H1 (cell line): Measurements from ENCODE around the gene DCAF4. TPM values are rescaled to one million over a fixed set of nuclear protein-coding genes. Genes with fewer than 3 reads are reported as not detected.
A peak's percentile ranks its signal among the peaks of the same experiment; 100 is the strongest.

Experiments
- CTCF ChIA-PET: fragments of 300-600 bp; sonication (Branson Sonifier 250); formaldehyde crosslinking; loops from one replicate; lab custom pipeline; 2021; ENCODE audit not compliant: partially characterized antibody; lab: Charles Lee
- POLR2A ChIA-PET: fragments of 300-600 bp; sonication (Branson Sonifier 250); formaldehyde crosslinking; loops from one replicate; lab custom pipeline; 2021; ENCODE audit warnings: inconsistent platforms; ENCODE audit not compliant: partially characterized antibody; lab: Charles Lee
- DNase-seq, 2 experiments: peaks; one replicate each; pipeline versions ENCODE4 v3.0.0 to v3.0.0-alpha.2; 2010 to 2022; ENCODE audit warnings: low spot score in 2 of 2, low read depth in 1 of 2, mixed read lengths in 1 of 2
- FAIRE-seq: peaks from 2 replicates; lab custom pipeline; 2011; peaks lifted over from hg19 to GRCh38; lab: Jason Lieb, UNC
- H2AFZ ChIP-seq: 2 replicates; pipeline ENCODE4 v1.8.1; 2012; ENCODE audit warnings: low read length, inconsistent platforms
- H2AK5ac ChIP-seq: 2 replicates; pipeline ENCODE4 v1.6.1; 2013; ENCODE audit warnings: low read depth, low read length
- H2BK120ac ChIP-seq: replicated peaks from 2 replicates; pipeline ENCODE3; 2013; ENCODE audit warnings: low read depth, low read length, inconsistent platforms
- H2BK12ac ChIP-seq: 2 replicates; pipeline ENCODE4 v1.6.1; 2013; ENCODE audit warnings: low read depth, low read length
- H2BK15ac ChIP-seq: 2 replicates; pipeline ENCODE4 v1.6.1; 2013; ENCODE audit warnings: low read length
- H2BK20ac ChIP-seq: 2 replicates; pipeline ENCODE4 v1.6.1; 2013; ENCODE audit warnings: low read length
- H2BK5ac ChIP-seq: 2 replicates; pipeline ENCODE4 v1.6.1; 2013; ENCODE audit warnings: low read depth, low read length
- H3K14ac ChIP-seq: 2 replicates; pipeline ENCODE4 v1.6.1; 2013; ENCODE audit warnings: inconsistent platforms; ENCODE audit not compliant: insufficient read length
- H3K18ac ChIP-seq: 2 replicates; pipeline ENCODE4 v1.6.1; 2013; ENCODE audit warnings: low read length; ENCODE audit errors: extremely low read depth
- H3K23ac ChIP-seq: 2 replicates; pipeline ENCODE4 v1.6.1; 2013; ENCODE audit warnings: inconsistent platforms; ENCODE audit not compliant: insufficient read length
- H3K23me2 ChIP-seq: 2 replicates; pipeline ENCODE4 v1.6.1; 2013; ENCODE audit warnings: low read depth, low read length
- H3K27ac ChIP-seq: 2 replicates; pipeline ENCODE4 v1.6.1; 2011; ENCODE audit warnings: low read depth, low read length, inconsistent platforms
- H3K27me3 ChIP-seq, 4 experiments: replicated peaks in 1 of 4; 1 replicate in 1 of 4; 2 replicates in 3 of 4; pipeline versions ENCODE4 v1.6.1 to v1.8.1; 2011 to 2013; ENCODE audit warnings: low read length in 3 of 4, mild to moderate bottlenecking in 3 of 4, inconsistent platforms in 2 of 4, mixed read lengths in 2 of 4, moderate library complexity in 1 of 4; ENCODE audit not compliant: control insufficient read depth in 3 of 4, insufficient read depth in 3 of 4; ENCODE audit errors: extremely low read depth in 1 of 4
- H3K36me3 ChIP-seq, 4 experiments: 2 replicates each; pipeline versions ENCODE4 v1.6.1 to v1.8.1; 2011 to 2013; ENCODE audit warnings: mild to moderate bottlenecking in 4 of 4, low read length in 3 of 4, moderate library complexity in 2 of 4, control low read depth in 1 of 4, inconsistent platforms in 1 of 4; ENCODE audit not compliant: insufficient read depth in 4 of 4, control insufficient read depth in 2 of 4
- H3K4ac ChIP-seq: replicated peaks from 2 replicates; pipeline ENCODE3; 2013; ENCODE audit warnings: low read length, low read depth, mixed read lengths, inconsistent platforms; ENCODE audit not compliant: insufficient read length
- H3K4me1 ChIP-seq, 4 experiments: replicated peaks in 1 of 4; 1 replicate in 1 of 4; 2 replicates in 3 of 4; pipeline versions ENCODE4 v1.6.1 to v1.8.1; 2011 to 2013; ENCODE audit warnings: low read length in 3 of 4, inconsistent platforms in 2 of 4, mixed read lengths in 1 of 4; ENCODE audit not compliant: insufficient read depth in 4 of 4, control insufficient read depth in 3 of 4
- H3K4me2 ChIP-seq, 2 experiments: 2 replicates each; pipeline versions ENCODE4 v1.6.1 to v1.8.1; 2011 to 2013; ENCODE audit warnings: low read depth in 2 of 2, low read length in 2 of 2, control low read depth in 1 of 2, inconsistent platforms in 1 of 2, mild to moderate bottlenecking in 1 of 2; ENCODE audit not compliant: insufficient read depth in 1 of 2
- H3K4me3 ChIP-seq, 4 experiments: fragments of 200-600, 300-600 bp in 1 of 4; sonication (generic), shearing (Covaris generic), sonication (Bioruptor Twin) in 1 of 4; 2 replicates each; pipeline versions ENCODE4 v1.5.1 to v1.8.1; 2011 to 2016; ENCODE audit warnings: low read length in 4 of 4, low read depth in 3 of 4, control low read depth in 2 of 4, inconsistent platforms in 2 of 4, mild to moderate bottlenecking in 2 of 4, mixed read lengths in 1 of 4, moderate library complexity in 1 of 4; ENCODE audit not compliant: insufficient read depth in 2 of 4; ENCODE audit errors: extremely low read depth in 1 of 4
- H3K56ac ChIP-seq: replicated peaks from 2 replicates; pipeline ENCODE3; 2013; ENCODE audit warnings: low read depth, mild to moderate bottlenecking, mixed read lengths, low read length, inconsistent platforms; ENCODE audit not compliant: insufficient read length
- H3K79me1 ChIP-seq: 2 replicates; pipeline ENCODE4 v1.6.1; 2013; ENCODE audit warnings: low read depth, low read length, control low read depth
- H3K79me2 ChIP-seq, 2 experiments: 2 replicates each; pipeline versions ENCODE4 v1.6.1 to v1.8.1; 2012 to 2013; ENCODE audit warnings: low read length in 2 of 2, mild to moderate bottlenecking in 2 of 2, inconsistent platforms in 1 of 2; ENCODE audit not compliant: insufficient read depth in 2 of 2, control insufficient read depth in 1 of 2
- H3K9ac ChIP-seq, 4 experiments: replicated peaks in 1 of 4; 1 replicate in 1 of 4; 2 replicates in 3 of 4; pipeline versions ENCODE4 v1.6.1 to v1.8.1; 2011 to 2013; ENCODE audit warnings: low read depth in 3 of 4, low read length in 3 of 4, control low read depth in 2 of 4, mild to moderate bottlenecking in 2 of 4, moderate library complexity in 2 of 4, inconsistent platforms in 1 of 4; ENCODE audit errors: extremely low read depth in 1 of 4
- H3K9me3 ChIP-seq, 2 experiments: 2 replicates each; pipeline versions ENCODE4 v1.6.1 to v1.8.1; 2012 to 2013; ENCODE audit warnings: mild to moderate bottlenecking in 2 of 2, moderate library complexity in 2 of 2, control low read depth in 1 of 2, inconsistent platforms in 1 of 2, low read depth in 1 of 2, low read length in 1 of 2, mixed read lengths in 1 of 2; ENCODE audit not compliant: insufficient read depth in 2 of 2
- H4K20me1 ChIP-seq, 2 experiments: replicated peaks in 1 of 2; 2 replicates each; pipeline versions ENCODE3 to v1.8.1; 2011 to 2013; ENCODE audit warnings: inconsistent platforms in 2 of 2, low read length in 2 of 2, mild to moderate bottlenecking in 1 of 2; ENCODE audit not compliant: insufficient read depth in 2 of 2, control insufficient read depth in 1 of 2
- H4K5ac ChIP-seq: 2 replicates; pipeline ENCODE4 v1.6.1; 2013; ENCODE audit warnings: low read length, low read depth, mixed read lengths, inconsistent platforms; ENCODE audit not compliant: insufficient read length
- H4K8ac ChIP-seq: 2 replicates; pipeline ENCODE4 v1.8.0; 2013; ENCODE audit warnings: mild to moderate bottlenecking, moderate library complexity, low read length, inconsistent platforms; ENCODE audit not compliant: insufficient read depth; ENCODE audit errors: extremely low read depth
- H4K91ac ChIP-seq: replicated peaks from 2 replicates; pipeline ENCODE3; 2013; ENCODE audit warnings: low read length, mixed read lengths, inconsistent platforms; ENCODE audit not compliant: insufficient read length
- ATF3 ChIP-seq: IDR thresholded peaks from 2 replicates; pipeline ENCODE4 v1.6.1; 2011; ENCODE audit warnings: low read depth, mild to moderate bottlenecking, low read length; ENCODE audit not compliant: insufficient read depth
- CHD2 ChIP-seq: IDR thresholded peaks from 2 replicates; pipeline ENCODE4 v1.6.1; 2012; ENCODE audit warnings: low read length, improper control_type of control experiment
- MAX ChIP-seq: IDR thresholded peaks from 2 replicates; pipeline ENCODE4 v1.6.1; 2012; ENCODE audit warnings: inconsistent platforms
- RNF2 ChIP-seq: fragments of 200-900, 300-1000 bp; sonication (generic); IDR thresholded peaks from 2 replicates; pipeline ENCODE4 v1.7.1; 2016; ENCODE audit warnings: borderline replicate concordance, low read depth, mild to moderate bottlenecking, antibody characterized with exemption, low read length; ENCODE audit not compliant: poor library complexity, severe bottlenecking; ENCODE audit errors: missing control alignments
- SAP30 ChIP-seq: fragments of 300-600 bp; sonication (generic); IDR thresholded peaks from 2 replicates; pipeline ENCODE4 v1.7.1; 2012; ENCODE audit warnings: low read length, moderate library complexity, mild to moderate bottlenecking, inconsistent platforms; ENCODE audit not compliant: insufficient read depth, insufficient replicate concordance
- SIN3A ChIP-seq, 2 experiments: IDR thresholded peaks in 1 of 2; conservative IDR thresholded peaks in 1 of 2; 2 replicates each; pipeline ENCODE4 v1.6.1; 2011 to 2012; ENCODE audit warnings: low read length in 2 of 2, improper control_type of control experiment in 1 of 2, low read depth in 1 of 2, mild to moderate bottlenecking in 1 of 2
- SP1 ChIP-seq: IDR thresholded peaks from 2 replicates; pipeline ENCODE4 v1.6.1; 2011; ENCODE audit warnings: low read depth, low read length
- SUZ12 ChIP-seq: fragments of 200-600 bp; sonication (generic); IDR thresholded peaks from 2 replicates; pipeline ENCODE4 v1.6.1; 2012; ENCODE audit warnings: mild to moderate bottlenecking, inconsistent platforms, low read length, moderate library complexity, mixed read lengths
- TBP ChIP-seq: IDR thresholded peaks from 2 replicates; pipeline ENCODE4 v1.6.1; 2011; ENCODE audit warnings: low read depth, low read length, improper control_type of control experiment
- YY1 ChIP-seq: IDR thresholded peaks from 2 replicates; pipeline ENCODE4 v1.6.1; 2011; ENCODE audit warnings: low read depth, mild to moderate bottlenecking, low read length
- WGBS, 2 experiments: shearing (Covaris generic) in 1 of 2; methylation state at CpG; one replicate each; pipeline versions ENCODE4 v1.1.6 to v1.1.7; 2013 to 2015; ENCODE audit warnings: low lambda C conversion rate in 2 of 2, mixed read lengths in 2 of 2, inconsistent platforms in 1 of 2, low coverage in 1 of 2, missing lambda C conversion rate in 1 of 2; ENCODE audit not compliant: insufficient replicate concordance in 2 of 2, insufficient coverage in 1 of 2, insufficient read length in 1 of 2; ENCODE audit errors: extremely low coverage in 1 of 2, missing lambda C conversion rate in 1 of 2; 5-methylcytosine and 5-hydroxymethylcytosine counted together
- polyA plus RNA-seq, 7 experiments: library from polyadenylated mRNA; depleted of rRNA in 3 of 7; stranded (reverse) in 5 of 7; unstranded in 2 of 7; fragments of >200 nt in 5 of 7; fragments of 200-250 nt in 2 of 7; gene quantifications; 1 replicate in 5 of 7; 2 replicates in 1 of 7; 4 replicates in 1 of 7; pipeline versions ENCODE4 v1.2.1 to v1.2.3, GENCODE V29; 2011 to 2013; ENCODE audit warnings: missing spikeins in 2 of 7, mixed read lengths in 2 of 7
- total RNA-seq: library from RNA; stranded (reverse); fragmentation: NEBNext Ultra II Directional; extraction: Animal tissue kit (Norgen Biotek cat#: 25700); gene quantifications from 2 replicates; pipeline ENCODE4 v1.2.1, GENCODE V29; 2021

The DCAF4 gene
- total and polyA plus RNA-seq, 2 of the 8 experiments (the other 6 are each of a cell fraction or from before 2014, with no cell fraction given), result 17.0 to 21.1 TPM

- Histone ChIP-seq H3K18ac (no peak within 1 kb of the TSS), H2AFZ (peak within 1 kb of the TSS; percentile 1; the same call in 1 of the 2 replicates), H4K20me1 (no peaks in the 10 kb centered on the region), H3K23ac (no peak within 1 kb of the TSS), H3K4me3 (peak within 1 kb of the TSS; percentile 58 to 83 (median 68)), H4K91ac (no peak within 1 kb of the TSS), H3K4me2 (peak within 1 kb of the TSS; percentile 93 to 99), H3K9ac (no peak within 1 kb of the TSS; a peak in 1 of 7 replicates), H2BK12ac (no peak within 1 kb of the TSS), H2AK5ac (no peak within 1 kb of the TSS), H3K36me3 (no peaks in the 10 kb centered on the region), H4K8ac (no peak within 1 kb of the TSS), H2BK120ac (no peak within 1 kb of the TSS), H3K23me2 (peaks cover 14% of the 10 kb centered on the region), H2BK15ac (no peak within 1 kb of the TSS), H3K56ac (no peak within 1 kb of the TSS), H3K9me3 (no peaks in the 10 kb centered on the region), H3K4ac (no peak within 1 kb of the TSS), H3K14ac (no peak within 1 kb of the TSS), H3K79me1 (no peaks in the 10 kb centered on the region), H2BK20ac (no peak within 1 kb of the TSS), H3K79me2 (no peaks in the 10 kb centered on the region), H2BK5ac (no peak within 1 kb of the TSS), H3K27me3 (peaks cover 20 to 59% (median 52%) of the 10 kb centered on the region in 4 experiments), H3K4me1 (peaks cover 12 to 24% (median 14%) of the 10 kb centered on the region in 4 experiments), H3K27ac (no peak within 1 kb of the TSS), H4K5ac (no peak within 1 kb of the TSS)
- ChIA-PET POLR2A (interaction anchor here (0.7 to 1.5 kb wide), 3 partner anchors 18 to 183 kb away, joined by 3 to 7 read pairs (median 3); no protein-coding TSS in a partner anchor), CTCF (interaction anchor here (0.6 to 2.0 kb wide), 9 partner anchors 9 to 380 kb away, joined by 3 to 9 read pairs (median 4); no protein-coding TSS in a partner anchor)
- peak; percentile 42 for FAIRE-seq
- peak; percentile 80 to 96 for DNase-seq
- WGBS, 2 experiments, result 1% methylated on average over 27 of the region's 54 CpGs; no CpG with 5 or more reads in 1 of the 2 experiments
- TF ChIP-seq SAP30, result peak; percentile 58
- peak; percentile 77 to 85; a peak in 3 of 4 replicates for TF ChIP-seq SIN3A (conservative IDR thresholded peaks at IDR 0.05 in 1 of 2, IDR thresholded peaks at IDR 0.05 in 1 of 2; ENCODE audit: low read depth in 1 of 2, low read length in 2 of 2)
- TF ChIP-seq TBP, result peak; percentile 68
- TF ChIP-seq SP1, result peak; percentile 82; the same call in 1 of the 2 replicates
- no peak for TF ChIP-seq ATF3
- 0 out of 2 replicates have a peak, but pooled peaks have one; percentile 18 for TF ChIP-seq MAX
- no peak for TF ChIP-seq SUZ12
- peak; percentile 55 for TF ChIP-seq RNF2
- no peak for TF ChIP-seq CHD2
- TF ChIP-seq YY1, result peak; percentile 54; the same call in 1 of the 2 replicates
Measured at GRCh38 chr14:72893636-72894322, 32.5 kb upstream of the DCAF4 start, which contains the start of gene DPF3. TSS of gene DPF3 (minus strand) at chr14:72894101. CDS start at chr14:72894088, 13 bp downstream.
